ENCODE data around the gene S100A16. TPM values are rescaled to one million over a fixed set of nuclear protein-coding genes. Genes with fewer than 3 reads are reported as not detected.

Gene S100A16
- total RNA-seq, 3 donors from 2014 or later (not counting 1 experiment from before 2014, with no cell fraction given): not detected

- Histone ChIP-seq H3K27me3 (ENCODE audit: control insufficient read depth, insufficient read depth, low read length) (no peaks in the 10 kb centered on the region), H3K9me3 (ENCODE audit: control insufficient read depth, insufficient read depth, low read length) (no peaks in the 10 kb centered on the region), H3K4me3 (ENCODE audit: low read length) (peak within 1 kb of the TSS; percentile 1), H3K27ac (ENCODE audit: low read length) (peak within 1 kb of the TSS; percentile 12), H3K36me3 (ENCODE audit: control insufficient read depth, insufficient read depth, low read length) (no peaks in the 10 kb centered on the region), H3K4me1 (ENCODE audit: control insufficient read depth, insufficient read depth, low read length) (peaks cover 20% of the 10 kb centered on the region)
- Mint-ChIP-seq H3K4me1 (peaks cover 13 to 15% of the 10 kb centered on the region in 2 donors), H3K4me3 (peak within 1 kb of the TSS; percentile 74), H3K27ac (peak within 1 kb of the TSS in 1 of 2 donors; percentile 58), H3K36me3 (no peaks in the 10 kb centered on the region), H3K9me3 (no peaks in the 10 kb centered on the region), H3K27me3 (ENCODE audit: low read depth in 2 of 2) (peaks cover 6 to 8% of the 10 kb centered on the region in 2 donors)
- no peak for DNase-seq
- intact Hi-C loops (cut with micrococcal nuclease): no loop called here
- TF ChIP-seq CTCF (IDR thresholded peaks at IDR 0.05): no peak
- WGBS (ENCODE audit: insufficient coverage): 83% methylated on average over 8 of the region's 10 CpGs
- ATAC-seq: no peak
These were observed 15.0 kb upstream of the S100A16 start, which contains the start of gene S100A1 for GRCh38 chr1:153627715-153628626. Gene S100A1, plus strand, starts transcription at chr1:153628434. Its CDS starts 2,088 bp downstream, at chr1:153630522.

GRCh38 chr1:153626904-153627714 lies 14.2 kb upstream of the S100A16 start, which contains the start of gene S100A13:
Gene S100A13, minus strand, starts transcription at chr1:153627505. Its CDS starts 1,033 bp downstream, at chr1:153626472.
- Histone ChIP-seq H3K27ac (ENCODE audit: low read length) (peak within 1 kb of the TSS; percentile 12), H3K4me3 (ENCODE audit: low read length) (peak within 1 kb of the TSS; percentile 1), H3K27me3 (ENCODE audit: control insufficient read depth, insufficient read depth, low read length) (no peaks in the 10 kb centered on the region), H3K4me1 (ENCODE audit: control insufficient read depth, insufficient read depth, low read length) (peaks cover 19% of the 10 kb centered on the region), H3K9me3 (ENCODE audit: control insufficient read depth, insufficient read depth, low read length) (no peaks in the 10 kb centered on the region), H3K36me3 (ENCODE audit: control insufficient read depth, insufficient read depth, low read length) (no peaks in the 10 kb centered on the region)
- Mint-ChIP-seq H3K4me3 (peak within 1 kb of the TSS; percentile 74), H3K27ac (peak within 1 kb of the TSS in 1 of 2 donors; percentile 58), H3K4me1 (peaks cover 8 to 10% of the 10 kb centered on the region in 2 donors), H3K9me3 (no peaks in the 10 kb centered on the region), H3K27me3 (ENCODE audit: low read depth in 2 of 2) (peaks cover 6 to 8% of the 10 kb centered on the region in 2 donors), H3K36me3 (no peaks in the 10 kb centered on the region)
- DNase-seq: no peak
- 34% methylated on average over 28 of the region's 28 CpGs for WGBS (ENCODE audit: insufficient coverage)
- peak in 2 of 3 donors; percentile 18 to 61 for ATAC-seq
- no peak for TF ChIP-seq CTCF (IDR thresholded peaks at IDR 0.05)
- intact Hi-C loops (cut with micrococcal nuclease): no loop called here

GRCh38 chr1:153626477-153626903 lies 13.6 kb upstream of the S100A16 start:
- H3K9me3 Mint-ChIP-seq: no peaks in the 10 kb centered on the region
- no peak overlapping the region for H3K4me3 ChIP-seq (ENCODE audit: low read length)
- H3K27ac ChIP-seq (ENCODE audit: low read length): no peak overlapping the region

More at GRCh38 chr1:153626477-153626903, 13.6 kb upstream of the S100A16 start:
- DNase-seq (no peak), ATAC-seq (no peak)
- WGBS (ENCODE audit: insufficient coverage): 80% methylated on average over 3 of the region's 3 CpGs
- Histone ChIP-seq H3K4me1 (ENCODE audit: control insufficient read depth, insufficient read depth, low read length) (peaks cover 19% of the 10 kb centered on the region), H3K27me3 (ENCODE audit: control insufficient read depth, insufficient read depth, low read length) (no peaks in the 10 kb centered on the region), H3K36me3 (ENCODE audit: control insufficient read depth, insufficient read depth, low read length) (no peaks in the 10 kb centered on the region), H3K9me3 (ENCODE audit: control insufficient read depth, insufficient read depth, low read length) (no peaks in the 10 kb centered on the region)
- no peak overlapping the region for H3K4me3 Mint-ChIP-seq
- TF ChIP-seq CTCF (IDR thresholded peaks at IDR 0.05): no peak
- H3K36me3 Mint-ChIP-seq: no peaks in the 10 kb centered on the region
- peaks cover 8 to 10% of the 10 kb centered on the region in 2 donors for H3K4me1 Mint-ChIP-seq
- peaks cover 6 to 8% of the 10 kb centered on the region in 2 donors for H3K27me3 Mint-ChIP-seq (ENCODE audit: low read depth in 2 of 2)
- H3K27ac Mint-ChIP-seq: peak overlapping the region in 1 of 2 donors; percentile 45
- intact Hi-C loops (cut with micrococcal nuclease): no loop called here

Measured in natural killer cell (primary cell).